Measurements from ENCODE around the gene OSBPL1A.
A peak's percentile ranks its signal among the peaks of the same experiment; 100 is the strongest.

OSBPL1A gene

DNA sequence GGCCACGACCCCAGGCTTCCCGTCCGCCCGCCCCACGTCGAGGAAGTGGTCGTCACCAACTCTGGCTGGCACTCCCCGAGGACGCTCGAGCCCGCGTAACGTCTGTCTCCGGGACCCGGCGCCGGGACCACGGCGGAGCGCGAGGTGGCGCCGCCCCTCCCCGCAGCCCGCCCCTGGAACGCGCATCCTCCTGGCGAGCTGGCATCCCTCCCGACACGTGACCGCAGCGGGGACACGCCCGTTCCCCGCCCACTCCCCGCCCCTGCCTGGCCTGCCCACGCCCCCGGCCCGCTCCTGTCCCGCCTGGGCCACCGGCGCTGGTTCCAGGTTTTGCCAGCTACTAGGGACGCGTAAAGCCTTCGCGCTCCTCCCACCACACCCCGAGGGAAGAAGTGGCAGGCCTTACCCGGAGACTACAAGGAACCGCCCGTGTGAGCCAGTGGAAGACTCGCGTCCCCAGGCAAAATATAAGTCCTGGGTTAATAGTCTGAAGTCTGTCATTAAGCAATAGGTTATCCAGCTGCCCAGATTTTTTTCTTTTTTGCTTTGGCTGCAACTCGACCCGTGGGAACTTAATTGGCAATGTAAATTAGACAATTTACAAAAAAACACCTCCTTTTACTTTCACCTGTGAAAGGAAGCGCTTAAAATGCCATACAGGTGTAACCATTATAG lies at the start of gene OSBPL1A:
OSBPL1A (minus strand) TSS at position 131 of the 675 bp plus-strand sequence. CDS start 20,291 bp downstream, outside the sequence.
- DNase-seq = peak; percentile 56

DNA sequence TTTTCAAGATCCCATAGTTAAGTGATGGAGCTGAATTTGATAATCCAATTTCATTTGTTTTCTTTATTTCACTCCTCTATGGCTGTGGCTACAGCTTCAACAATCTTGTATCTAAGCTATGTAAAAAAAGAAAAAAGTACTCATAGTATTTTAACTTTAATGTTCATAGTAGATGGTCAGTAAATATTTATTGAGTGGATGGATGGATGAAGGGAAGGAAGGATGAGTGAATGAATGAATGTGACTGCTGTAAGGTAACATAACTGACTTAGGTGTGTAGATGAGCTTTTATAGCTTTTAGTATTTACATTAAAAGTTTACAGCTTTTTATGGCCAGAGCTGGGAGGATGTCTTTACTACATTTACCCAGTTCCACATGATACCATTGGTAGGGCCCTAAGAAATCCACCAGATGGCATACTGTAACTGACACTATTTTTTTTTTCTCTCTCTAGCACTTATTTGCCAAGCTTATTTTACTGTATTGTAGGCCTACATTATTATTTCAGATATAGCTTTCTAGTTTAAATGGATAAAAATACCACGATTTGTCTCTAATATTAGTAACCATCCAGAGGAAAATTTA lies 49.4 kb upstream of the OSBPL1A start:
- no peak for DNase-seq

DNA sequence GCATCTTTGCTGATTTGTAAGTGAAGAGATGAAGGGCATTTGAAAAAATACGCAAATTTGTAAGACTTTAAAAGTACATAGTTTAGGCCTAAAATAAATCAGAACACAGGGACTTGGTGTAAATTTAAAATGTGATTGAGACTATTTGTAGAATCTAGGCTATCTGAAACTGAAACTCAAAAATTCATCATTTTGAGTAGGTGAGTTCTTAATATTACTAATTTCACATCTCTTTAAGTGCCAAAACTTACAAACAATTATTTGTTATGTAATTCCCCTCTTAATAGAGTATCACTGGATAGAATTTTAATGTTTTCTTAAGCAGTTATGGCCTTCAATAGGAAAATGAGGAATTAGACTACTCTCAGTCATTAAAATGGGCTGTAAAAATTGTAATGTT lies 48.8 kb upstream of the OSBPL1A start:
- DNase-seq = no peak

DNA sequence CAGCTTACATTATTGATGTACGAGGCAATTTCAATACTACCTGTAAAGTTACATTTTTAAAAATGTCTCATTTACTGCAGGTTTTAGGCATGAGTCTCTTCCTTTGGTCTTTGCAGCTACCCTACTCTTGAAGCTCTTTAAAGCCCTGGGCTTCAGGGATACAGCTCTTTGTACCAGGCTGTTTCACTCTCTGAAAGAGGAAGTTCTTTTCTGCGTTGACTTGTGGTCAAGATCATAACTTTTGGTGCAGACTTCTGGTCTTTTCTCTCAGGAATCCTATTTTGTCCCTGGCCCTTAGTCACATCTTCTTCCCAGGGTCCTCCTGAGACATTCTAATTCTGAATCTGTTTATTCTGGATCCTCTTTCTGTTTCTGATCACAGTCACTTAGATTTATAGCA lies 46.2 kb upstream of the OSBPL1A start:
- no peak for DNase-seq

DNA sequence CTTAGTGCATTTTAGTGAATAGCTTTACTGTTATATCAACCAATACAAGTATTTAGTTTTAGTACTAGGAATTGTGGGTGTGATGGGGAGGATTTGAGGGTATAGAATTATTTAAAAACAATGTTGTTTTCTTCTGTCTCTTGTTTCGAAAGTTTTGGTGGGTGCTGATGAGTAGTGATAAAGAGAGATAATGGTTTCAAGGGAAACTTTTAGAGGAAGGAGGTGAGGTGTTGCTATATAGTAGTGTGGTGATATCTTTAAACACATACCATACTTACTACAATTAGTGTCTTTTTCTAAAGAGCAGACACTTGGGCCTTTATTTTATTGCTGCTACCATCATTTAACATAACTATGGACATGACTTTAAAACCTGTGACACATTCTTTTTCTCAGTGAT lies 39.3 kb upstream of the OSBPL1A start:
- DNase-seq = no peak

DNA sequence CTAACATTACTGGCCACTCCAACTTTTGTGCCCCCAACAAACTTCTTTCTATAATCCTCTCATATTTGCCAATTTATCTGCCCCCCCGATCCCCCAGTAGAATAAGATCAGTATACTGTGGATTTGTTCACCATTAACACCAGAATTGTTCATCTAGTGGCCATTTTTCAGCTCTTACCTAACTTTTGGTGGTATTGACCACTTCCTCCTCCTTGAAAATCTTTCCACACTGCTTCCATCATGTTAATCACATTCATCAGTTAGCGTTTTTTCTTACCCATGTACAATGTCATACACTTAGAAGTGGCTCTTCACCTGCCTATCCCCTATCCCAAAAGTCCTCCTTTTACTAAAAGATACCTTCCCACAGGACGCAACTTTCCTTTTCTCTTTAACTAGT lies 35.0 kb upstream of the OSBPL1A start:
- no peak for DNase-seq

DNA sequence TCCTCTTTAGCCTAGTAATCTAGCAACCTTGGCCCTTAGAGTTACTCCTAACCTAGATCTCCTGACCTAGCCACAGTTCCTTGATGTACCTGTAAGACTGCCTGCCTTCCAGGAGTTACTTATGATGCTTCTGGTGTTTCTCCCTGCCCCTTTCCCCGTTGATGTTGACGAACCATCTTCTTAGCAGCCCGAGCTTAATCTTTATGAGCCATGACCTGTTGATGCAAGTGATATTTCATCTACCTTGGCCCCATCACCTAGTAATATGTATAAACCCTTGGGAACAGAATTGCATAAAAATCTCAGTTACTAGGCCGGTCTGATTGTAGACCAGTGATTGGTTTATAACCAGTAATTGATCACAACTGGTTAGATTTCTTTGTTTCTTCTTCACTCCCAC lies 31.6 kb upstream of the OSBPL1A start:
- DNase-seq = no peak

DNA sequence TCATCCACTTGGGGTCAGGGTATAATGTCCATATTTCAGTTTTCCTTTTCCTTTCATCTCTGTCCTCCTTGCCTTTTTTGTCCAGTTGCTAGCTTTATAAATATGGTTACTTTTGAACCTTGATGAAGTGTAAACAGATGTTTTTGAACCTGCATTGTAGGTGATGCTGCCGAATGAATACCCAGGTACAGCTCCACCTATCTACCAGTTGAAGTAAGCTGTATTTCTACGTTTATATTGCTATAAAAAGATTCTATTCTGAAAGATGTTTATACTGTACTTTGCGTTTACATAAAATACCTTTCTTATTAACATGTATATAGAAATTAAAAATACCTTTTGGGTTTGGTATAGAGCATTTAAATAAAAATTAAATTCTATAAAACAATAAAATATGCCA lies 31.1 kb upstream of the OSBPL1A start:
- DNase-seq = no peak

DNA sequence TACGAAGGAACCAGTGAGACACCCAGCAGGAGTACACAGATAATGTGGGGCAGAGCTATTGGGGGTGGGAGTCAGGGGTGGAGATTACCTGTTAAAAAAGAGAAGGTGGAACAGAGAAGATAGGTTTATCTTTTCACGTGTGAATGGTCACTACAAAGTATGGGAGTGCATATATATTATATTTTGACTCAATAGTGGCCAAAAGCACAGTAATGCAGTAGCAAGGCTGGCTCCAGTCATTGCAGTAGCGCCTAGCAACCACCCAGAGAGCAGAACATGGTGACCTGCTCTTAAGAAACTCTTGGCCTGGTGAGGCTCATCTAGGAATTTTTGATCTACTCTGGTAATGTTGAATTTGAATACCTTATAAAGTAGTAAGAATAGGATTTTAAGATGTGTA lies 29.9 kb upstream of the OSBPL1A start:
- no peak for DNase-seq

DNA sequence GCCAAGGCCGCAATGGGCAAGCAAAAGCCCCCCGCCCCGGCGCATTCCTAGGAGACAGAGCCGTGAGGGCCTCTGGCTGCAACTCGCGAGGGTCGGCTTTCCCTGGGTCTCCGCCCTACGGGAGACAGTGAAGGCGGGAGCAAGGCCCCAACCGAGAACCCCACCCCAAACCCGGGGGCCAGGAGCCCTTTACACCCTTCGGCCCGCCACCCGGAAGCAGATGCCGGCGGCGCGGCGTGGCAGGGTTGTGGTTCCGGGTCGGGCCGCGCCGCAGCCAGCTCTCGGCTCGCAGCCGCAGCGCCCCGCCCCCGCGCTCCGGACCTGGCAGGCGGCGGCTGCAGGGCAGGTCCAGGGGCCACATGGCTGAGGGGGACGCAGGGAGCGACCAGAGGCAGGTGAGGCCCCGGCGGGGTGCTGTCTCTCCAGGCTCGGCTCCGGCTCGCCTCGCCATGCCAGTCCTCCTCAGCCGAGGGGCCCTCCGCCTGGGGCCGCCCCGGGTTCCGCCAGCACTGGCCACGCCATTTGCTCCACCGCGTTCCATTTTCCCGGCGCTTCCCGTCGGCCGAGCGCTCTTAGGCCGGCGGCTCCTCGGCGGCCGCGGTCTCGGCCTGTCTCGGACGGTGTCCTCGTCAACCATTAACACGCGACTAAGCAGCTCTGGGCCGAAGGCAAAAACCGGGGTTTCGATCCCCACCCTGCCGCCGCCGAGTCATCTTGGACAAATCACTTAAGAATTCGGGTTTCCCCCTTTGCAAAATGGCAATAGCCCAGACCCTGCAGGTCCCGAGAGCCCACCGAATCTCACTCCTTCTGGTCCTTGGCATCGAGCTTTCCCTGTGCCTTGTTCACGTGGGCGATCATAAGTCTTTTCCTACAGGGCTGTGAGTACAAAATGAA lies 29.0 kb upstream of the OSBPL1A start, which contains the start of gene IMPACT:
IMPACT (plus strand) TSS at position 273 of the 897 bp plus-strand sequence; CDS start at position 360, 87 bp downstream.
- DNase-seq = peak; percentile 90

DNA sequence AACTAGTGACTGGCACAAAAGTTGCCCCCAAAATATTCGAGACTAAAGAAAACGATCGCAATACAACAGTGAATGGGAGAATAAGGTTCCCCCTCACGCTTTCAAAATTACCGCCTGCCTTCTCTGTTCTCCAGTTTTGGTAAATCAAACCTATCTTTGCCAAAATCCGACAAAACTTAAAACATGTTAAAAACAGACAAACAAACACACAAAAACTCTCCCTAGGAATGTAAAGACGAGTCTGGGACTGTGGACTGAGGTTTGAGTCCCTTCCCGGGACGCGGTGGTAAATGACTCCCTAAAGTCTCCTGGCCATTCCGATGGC lies 28.4 kb upstream of the OSBPL1A start:
- no peak for DNase-seq

DNA sequence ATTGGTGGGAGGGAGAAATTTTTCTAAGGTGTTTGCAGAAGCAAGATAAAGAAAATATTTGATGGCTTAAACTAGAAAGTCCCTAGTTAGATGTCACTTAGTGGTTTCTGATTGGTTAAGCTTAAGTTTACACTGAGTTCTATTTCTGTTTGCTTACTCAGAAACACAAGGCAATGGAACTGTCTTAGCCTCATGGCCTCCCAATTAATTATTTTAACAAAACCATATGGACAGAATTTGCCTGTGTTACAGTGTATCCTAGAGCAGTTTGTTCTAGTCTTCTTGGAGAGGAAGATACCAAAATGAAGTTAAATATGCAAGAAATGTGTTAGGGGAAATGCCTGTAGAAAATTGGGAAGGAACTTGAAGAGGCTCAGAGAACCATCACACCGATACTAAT lies 24.2 kb upstream of the OSBPL1A start:
- no peak for DNase-seq

DNA sequence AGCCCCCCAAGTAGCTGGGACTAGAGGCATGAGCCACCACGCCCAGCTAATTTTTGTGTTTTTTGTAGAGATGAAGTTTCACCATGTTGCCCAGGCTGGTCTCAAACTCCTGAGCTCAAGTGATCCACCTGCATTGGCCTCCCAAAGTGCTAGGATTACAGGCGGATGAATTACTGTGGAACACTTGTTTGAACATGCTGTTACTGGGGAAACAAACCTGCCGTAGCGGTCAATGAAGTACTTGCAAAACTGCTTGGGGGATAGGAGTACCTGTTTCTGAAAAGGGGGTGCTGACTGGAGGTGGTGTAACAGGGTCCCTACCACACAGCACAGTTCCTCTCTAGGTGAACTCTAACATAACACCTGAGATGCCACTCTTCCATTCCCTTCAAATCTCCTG lies 22.9 kb upstream of the OSBPL1A start:
- no peak for DNase-seq

DNA sequence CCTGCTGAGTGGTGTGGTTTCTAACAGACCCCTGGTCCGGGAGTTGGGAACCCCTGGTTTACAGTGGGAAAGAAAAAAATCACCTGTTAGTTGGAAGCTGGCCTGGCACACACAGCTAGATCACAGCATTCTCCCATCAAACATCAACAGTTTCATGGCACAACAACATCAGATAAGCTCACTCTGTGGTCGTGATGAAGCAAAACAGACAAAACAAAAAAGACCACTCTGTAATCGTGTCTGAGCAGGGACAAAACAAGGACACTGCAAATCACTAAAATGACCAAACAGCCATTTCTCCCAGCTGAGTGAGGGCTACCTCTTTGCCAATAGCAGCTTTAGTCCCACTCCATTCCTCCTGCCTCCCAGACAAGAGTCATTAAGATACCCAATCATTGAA lies 19.9 kb upstream of the OSBPL1A start:
- DNase-seq = no peak

DNA sequence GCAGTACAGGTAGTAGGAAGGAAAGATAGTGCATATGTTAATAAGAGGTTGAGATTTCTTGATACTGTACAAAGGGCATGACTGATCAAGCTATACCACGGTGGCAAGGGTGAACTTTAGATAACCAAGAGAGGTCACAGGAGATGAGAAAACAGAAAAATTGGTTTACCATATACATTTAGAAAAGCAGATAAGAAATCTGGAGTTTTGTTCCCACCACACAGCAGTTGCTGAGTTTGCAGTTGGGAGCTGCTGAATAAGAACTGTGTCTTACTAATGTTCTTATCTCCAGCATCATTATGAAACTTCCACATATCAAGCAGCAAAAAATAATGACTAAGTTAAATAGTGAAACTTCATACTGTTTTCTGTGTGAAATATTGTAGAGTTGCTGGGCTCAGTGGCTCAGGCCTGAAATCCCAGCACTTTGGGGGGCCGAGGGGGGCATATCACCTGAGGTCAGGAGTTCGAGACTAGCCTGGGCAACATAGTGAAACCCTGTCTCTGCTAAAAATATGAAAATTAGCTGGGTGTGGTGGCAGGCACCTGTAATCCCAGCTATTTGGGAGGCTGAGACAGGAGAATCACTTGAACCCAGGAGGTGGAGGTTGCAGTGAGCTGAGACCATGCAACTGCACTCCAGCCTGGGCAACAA lies 16.9 kb upstream of the OSBPL1A start:
- no peak for DNase-seq

DNA sequence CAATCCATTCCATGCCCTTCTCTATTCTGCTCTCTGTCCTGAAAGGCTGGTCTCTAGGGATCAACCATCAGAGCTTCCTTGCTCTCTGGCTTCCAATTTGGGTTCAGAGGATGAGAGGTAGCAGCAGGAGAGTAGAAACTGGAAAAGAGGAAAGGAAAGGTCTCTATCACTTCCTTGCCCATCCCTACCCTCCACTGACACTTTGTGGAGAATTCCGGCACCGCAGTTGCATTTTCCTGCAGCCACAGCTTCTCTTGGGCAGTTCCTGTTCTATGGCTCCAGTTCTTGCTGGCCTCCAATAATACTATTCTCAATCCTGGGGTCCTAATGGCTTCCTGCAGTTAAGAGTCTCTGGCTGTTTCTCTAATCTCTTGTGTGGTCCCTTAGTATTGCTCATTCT lies 15.5 kb upstream of the OSBPL1A start:
- DNase-seq = no peak

DNA sequence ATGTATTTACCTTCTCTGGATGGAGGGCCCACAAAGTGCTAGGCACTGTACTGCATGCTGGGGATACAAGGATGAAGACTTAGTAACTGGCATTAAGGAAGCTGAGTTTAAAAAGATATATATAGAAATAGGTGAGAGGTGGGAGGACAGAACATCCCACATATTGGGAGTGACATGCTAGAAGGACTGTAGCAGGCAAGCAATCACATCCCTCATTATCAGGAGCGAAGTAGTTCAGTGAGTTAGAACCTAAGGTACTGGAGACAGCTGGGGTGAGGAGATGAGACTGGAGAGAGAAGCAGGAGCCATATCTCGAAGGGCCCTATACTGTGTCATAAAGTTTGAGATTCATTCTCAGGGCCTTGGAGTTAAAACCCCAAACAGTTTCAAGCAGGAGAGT lies 10.9 kb upstream of the OSBPL1A start:
- DNase-seq = no peak

DNA sequence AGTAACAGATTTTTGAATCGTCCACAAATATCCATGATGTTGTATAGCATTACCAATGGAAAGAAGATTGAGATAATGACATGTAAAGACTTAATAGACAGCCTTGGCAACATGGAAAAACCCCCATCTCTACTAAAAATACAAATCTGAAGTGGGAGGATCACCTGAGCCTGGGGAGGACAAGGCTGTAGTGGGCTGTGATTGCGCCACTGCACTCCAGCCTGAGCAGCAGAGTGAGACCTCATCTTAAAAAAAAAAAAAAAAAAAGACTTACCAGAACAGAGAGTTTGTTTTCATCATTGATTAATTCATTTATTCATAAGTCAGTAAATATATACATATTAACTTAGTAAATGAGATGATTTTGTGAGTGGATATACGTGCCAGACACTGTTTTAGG lies 7.0 kb upstream of the OSBPL1A start:
- DNase-seq = no peak

DNA sequence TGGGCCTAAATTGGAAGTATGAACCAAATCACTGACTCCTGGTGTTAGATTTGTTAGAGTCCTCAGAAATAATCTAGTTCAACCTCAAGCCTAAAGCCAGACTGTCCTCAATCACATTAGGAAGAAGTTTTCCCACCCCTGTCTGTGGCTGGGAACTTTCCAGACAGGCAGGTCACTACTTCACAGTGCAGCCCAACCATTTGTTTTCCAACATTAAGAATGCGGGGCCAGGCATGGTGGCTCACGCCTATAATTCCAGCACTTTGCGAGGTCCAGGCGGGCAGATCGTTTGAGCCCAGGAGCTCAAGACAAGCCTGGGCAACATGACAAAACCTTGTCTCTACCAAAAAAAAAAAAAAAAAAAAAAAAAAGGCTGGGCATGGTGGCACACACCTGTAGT lies 5.5 kb upstream of the OSBPL1A start:
- no peak for DNase-seq

DNA sequence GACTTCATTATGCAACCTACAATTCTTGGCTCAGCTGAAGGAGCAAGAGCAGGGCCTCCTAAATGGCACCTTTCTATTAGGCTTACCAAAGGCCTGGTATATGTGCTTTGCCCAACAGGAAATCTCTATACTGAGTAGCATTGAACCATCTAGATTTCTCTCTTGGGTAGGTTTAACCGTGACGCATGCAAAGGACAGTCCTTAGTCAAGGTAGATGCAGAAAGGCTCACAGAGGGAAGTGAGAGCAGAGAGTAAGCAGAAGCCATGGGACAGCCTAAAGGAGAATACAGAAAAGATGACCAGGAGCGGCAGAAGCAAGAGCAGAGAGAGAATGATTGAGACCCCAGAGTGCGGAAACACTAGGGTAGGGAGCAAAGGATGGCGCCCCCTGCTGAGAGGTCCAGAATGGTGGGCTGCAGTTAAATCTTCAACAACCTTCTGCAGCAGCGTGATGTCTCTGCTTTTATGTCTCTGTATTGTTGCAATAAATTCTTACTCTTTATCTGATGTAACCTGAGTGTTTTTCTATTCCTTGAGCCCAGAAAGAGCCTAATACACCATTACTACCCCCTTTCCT lies 4.7 kb upstream of the OSBPL1A start:
- DNase-seq = no peak

DNA sequence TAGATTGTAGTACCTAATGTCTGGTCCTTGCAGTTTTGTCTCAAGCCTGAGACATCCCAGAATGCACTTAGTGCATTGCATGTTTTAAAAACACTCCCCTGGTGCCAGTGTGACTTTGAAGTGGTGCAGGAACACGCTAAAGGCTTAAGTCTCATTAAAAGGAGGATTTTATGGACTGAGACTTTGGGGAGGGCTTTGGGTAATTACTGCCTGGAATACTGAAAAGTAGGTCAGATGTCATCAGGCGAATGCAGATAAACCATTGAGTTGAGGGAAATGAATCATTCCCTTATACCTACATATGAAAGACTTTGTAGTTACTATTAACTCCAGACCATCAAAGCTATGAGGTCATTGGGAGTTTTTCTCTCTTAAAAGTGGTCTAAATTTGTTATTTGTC lies 3.0 kb upstream of the OSBPL1A start:
- DNase-seq = no peak

DNA sequence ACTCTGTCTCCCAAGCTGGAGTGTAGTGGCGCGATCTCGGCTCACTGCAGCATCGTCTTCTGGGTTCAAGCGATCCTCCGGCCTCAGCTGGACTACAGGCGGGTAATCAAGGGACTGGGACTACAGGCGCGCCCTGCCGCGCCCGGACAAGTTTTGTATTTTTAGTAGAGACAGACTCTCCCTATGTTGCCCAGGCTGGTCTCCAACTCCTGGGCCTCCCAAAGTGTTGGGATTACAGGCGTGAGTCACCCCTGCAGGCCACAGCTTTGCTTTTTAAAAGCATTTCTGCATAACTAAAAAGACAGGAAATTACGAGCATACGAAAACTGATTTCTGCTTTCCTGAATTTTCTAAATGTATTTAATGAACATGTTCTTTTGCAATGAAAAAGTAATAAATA lies 916 bp upstream of the OSBPL1A start:
- DNase-seq = no peak

DNA sequence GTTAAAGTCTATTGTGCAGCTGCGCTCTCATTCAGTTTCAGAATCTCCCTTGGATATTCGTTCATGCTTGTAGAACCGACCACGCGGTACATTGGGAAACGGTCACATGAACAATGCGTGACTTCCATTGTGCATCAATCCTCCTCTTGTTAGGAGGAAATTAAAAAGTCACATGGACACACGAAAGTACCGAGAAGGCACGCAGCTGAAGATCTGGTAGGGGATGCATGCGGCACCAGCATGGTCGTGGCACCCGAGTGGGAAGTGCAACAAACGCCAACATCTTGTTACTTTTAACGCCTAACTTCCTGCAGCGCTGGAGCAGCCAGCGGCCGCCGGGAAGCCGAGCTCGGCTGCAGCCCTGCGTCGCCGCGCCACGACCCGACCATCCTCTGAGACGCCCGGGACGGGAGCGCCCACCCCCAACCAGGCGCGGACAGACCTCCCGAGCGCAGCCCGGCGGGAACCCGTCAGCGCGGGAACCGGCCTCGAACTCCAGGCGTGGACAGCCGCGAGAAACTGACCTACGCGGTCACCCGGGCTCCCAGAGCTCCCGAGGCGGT lies 412 bp downstream of the OSBPL1A start:
- DNase-seq = peak; percentile 34

Data from activated CD4-positive, CD25-positive, alpha-beta regulatory T cell treated with anti-CD3 and anti-CD28 coated beads, Interleukin-2, amount 50 U/mL, for 72 hours (primary cell).